GM12801 (cell line): Measurements from ENCODE around the gene PAX5.

ENCODE experiments used
- TF ChIP-seq, protein P1 (sequence below): IDR thresholded peaks from one replicate; pipeline ENCODE4 v1.5.1; 2011; ENCODE audit warnings: control low read depth; ENCODE audit not compliant: insufficient read length; ENCODE audit errors: extremely low read depth

PAX5 gene

DNA sequence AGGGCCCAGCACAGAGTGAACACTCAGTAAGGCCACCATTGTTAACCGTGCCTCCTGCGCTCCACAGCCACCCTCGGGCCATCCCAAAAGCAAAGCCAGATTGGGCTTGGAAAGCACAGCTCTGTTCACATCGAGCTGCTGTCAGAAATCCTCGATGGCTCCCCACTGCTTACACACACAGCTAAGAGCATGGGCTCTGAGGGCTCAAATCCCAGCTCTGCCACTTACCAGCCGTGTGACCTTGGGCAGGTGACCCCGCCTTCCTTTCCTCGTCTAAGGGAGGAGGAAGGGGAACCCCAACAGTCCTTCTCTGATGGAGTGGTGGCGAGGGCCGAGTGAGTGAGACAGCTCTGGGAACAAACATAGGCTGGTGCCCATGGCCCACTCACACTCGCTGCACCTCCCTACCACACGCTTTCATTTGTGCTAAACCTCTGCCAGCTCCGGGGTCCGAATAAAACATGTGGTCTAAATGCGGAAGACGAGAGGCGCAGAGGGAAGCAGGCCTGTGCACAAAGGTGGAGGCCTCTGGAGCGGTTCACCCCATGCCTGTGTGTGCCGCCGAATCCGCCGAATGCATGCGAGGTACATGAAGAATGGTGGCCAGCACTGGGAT is 139.3 kb downstream of the PAX5 start:
- TF ChIP-seq, protein P1, sequence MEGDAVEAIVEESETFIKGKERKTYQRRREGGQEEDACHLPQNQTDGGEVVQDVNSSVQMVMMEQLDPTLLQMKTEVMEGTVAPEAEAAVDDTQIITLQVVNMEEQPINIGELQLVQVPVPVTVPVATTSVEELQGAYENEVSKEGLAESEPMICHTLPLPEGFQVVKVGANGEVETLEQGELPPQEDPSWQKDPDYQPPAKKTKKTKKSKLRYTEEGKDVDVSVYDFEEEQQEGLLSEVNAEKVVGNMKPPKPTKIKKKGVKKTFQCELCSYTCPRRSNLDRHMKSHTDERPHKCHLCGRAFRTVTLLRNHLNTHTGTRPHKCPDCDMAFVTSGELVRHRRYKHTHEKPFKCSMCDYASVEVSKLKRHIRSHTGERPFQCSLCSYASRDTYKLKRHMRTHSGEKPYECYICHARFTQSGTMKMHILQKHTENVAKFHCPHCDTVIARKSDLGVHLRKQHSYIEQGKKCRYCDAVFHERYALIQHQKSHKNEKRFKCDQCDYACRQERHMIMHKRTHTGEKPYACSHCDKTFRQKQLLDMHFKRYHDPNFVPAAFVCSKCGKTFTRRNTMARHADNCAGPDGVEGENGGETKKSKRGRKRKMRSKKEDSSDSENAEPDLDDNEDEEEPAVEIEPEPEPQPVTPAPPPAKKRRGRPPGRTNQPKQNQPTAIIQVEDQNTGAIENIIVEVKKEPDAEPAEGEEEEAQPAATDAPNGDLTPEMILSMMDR: no peak

DNA sequence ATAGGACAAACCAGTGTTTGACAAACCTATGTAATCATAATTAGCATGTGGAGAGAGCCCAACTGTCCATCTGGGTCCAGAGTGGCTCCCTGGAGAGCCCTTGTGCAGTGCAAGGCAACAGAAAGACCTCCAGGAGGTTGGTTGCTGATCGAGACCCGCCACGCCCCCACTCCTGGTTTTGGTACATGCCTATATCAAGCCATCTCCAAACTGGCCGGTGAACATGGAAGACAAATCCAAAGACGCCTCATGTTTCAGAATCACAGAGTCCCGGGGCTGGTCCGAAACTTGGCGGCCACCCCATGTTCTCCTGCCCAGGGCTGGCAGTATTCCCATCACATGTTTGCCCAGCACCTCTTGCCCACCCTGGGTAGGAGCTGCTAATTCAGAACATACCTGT is 140.2 kb downstream of the PAX5 start:
- TF ChIP-seq, protein P1: no peak

DNA sequence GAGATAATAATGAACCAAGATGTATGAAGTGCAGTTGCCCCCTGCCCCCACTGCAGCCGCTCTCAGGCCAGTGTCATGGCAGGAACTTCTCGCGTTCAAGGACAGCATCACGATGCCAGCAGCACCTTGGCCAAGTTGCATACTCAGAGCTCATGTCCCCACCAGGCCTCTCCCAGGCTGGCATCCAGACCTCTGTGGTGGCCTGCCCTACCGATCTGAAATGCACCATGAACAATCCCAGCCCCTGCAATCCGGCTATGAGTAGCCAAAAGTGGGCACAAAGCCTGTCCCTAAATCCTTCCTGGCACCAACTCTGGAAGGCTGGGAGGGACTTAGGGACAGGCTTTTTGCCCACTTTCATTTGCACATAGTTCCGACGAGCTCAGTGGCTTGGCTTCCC is 140.9 kb downstream of the PAX5 start:
- TF ChIP-seq, protein P1: no peak

DNA sequence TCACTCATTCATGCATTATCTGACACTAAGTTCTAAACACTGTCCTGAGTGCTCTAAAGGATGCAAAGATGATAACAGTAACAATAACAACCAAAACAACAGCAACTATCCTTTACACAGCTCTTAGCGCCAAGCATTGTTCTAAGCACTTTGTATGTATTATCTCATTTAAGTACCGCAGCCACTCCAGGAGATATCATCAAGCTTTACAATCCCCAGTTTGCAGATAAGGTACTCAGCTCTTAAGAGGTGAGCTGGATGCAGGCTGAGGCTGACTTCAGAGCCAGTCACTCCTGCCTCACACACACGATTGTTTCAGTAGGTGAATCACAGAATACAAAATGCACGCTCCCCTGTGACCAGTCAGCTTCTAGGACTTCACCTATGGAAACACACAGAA is 141.8 kb downstream of the PAX5 start:
- TF ChIP-seq, protein P1: no peak

DNA sequence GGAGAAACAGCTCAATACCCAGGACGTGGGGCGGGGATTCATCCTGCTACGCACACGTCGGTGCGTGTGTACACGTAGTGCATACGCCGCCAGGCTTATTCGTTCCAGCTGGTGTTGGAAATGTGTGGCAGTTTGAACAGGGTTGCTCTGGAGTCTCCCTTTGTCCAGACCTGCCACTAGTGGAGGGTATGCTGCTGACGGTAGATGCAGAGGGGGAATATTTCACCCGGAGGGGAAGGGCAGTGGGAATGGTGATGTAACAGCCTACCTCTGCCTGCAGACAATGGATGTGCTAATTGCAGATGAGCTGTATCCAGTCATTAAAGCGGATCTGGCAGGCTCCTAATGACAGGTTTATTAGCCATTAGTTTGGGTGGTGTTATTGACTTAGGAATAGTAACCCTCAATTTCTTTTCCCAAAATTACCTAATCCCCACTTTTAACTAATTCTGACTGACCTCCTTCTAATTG is 142.7 kb downstream of the PAX5 start:
- TF ChIP-seq, protein P1: no peak

DNA sequence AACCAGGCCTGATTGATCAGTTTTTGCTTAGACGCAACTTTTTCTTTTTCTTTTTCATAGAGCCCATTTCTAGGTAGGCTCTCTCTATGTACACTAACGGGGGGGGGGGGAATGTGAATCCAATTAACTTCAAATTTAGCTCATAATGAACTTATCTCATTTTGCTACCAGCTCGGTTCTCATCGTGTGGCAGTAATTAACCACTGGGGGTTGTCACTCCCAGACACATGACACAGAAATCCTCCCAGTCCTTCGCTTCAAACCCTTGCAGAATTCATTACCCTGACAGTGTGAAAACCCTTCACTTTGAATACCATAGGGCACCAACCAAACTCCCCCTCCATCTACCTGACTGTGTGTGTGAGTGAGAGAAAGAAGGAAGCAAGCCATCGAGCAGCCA is 144.2 kb downstream of the PAX5 start:
- TF ChIP-seq, protein P1: no peak

DNA sequence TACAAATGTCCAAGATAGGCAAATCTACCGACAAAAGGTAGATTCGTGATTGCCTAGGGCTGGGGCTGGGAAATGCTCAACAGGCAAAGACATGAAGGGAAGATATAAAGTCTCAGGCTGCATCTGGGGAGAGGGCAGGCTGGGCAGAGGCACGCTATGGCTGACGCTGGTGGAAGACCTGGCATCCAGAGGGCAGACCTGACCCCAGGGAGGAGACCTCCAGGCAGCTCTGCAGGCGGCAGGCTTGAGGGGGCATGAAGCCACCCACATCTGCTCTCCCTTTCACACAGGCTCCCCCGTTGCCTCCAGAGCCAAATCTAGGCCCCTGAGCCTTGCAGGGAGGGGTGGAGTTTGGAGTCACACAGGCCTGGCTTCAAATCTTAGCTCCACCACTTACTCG is 145.5 kb downstream of the PAX5 start:
- TF ChIP-seq, protein P1: no peak
